GM12864 (cell line): ENCODE results near the gene JMJD1C.
"Not testable (repeated sequence)": the region's sequence is repeated elsewhere in the genome, so short reads cannot be mapped to it uniquely, and the experiment has no call there.

ENCODE experiments used
- DNase-seq: peaks from one replicate; pipeline ENCODE4 v3.0.0-alpha.2; 2011; ENCODE audit warnings: low read depth
- H3K4me3 ChIP-seq: 2 replicates; pipeline ENCODE4 v1.5.1; 2011; ENCODE audit warnings: mild to moderate bottlenecking, low read depth, low read length, control low read depth
- CTCF ChIP-seq: IDR thresholded peaks from 2 replicates; pipeline ENCODE4 v1.5.1; 2011; ENCODE audit warnings: low read depth, mild to moderate bottlenecking, moderate library complexity, low read length, control low read depth, inconsistent platforms; ENCODE audit errors: missing control alignments

The JMJD1C gene

DNA sequence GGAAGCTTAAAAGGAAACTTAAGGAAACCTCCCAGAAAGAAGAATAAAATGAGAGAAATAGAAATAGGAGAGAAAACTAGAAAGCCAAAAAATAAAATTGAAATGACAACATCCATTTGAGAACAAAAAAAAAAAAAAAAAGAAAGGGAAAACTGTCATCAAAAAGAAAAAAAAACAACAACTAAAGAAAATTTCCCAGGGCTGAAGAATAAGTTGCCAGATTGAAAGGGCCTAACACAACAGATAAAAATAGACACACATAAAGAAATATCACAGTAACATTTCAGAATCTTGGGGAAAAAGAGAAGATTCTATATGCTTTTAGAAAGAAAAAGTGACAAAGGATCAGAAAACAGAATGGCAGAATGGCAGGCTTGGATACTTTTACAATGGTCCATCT is 157.1 kb downstream of the JMJD1C start:
- no peak for TF ChIP-seq CTCF
- H3K4me3 ChIP-seq, result no peak overlapping the region
- DNase-seq, result no peak

DNA sequence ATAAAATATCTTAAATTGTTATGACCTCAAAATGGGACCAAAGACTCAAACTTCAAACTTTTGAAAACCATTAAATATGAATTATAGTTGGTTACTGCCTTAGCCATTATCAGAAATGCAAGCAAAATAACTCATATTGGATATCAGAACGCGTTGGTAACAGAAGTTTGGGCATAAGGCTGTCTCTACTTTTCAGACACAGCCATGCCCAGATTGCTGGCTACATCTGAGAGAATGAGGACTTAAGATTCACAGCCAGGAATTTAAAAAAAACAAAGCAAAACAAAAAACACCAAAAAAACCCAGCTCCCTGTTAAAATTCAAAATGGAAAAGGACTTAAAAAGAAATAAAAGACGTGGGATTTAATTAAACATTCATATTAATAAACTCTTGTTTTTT is 161.6 kb downstream of the JMJD1C start:
- no peak for TF ChIP-seq CTCF
- no peak overlapping the region for H3K4me3 ChIP-seq

GRCh38 chr10:63300801-63301200 is 165.0 kb downstream of the JMJD1C start:
- no peak for DNase-seq
- no peak overlapping the region for H3K4me3 ChIP-seq
- no peak for TF ChIP-seq CTCF

More for the DNA sequence above, 161.6 kb downstream of the JMJD1C start:
- DNase-seq, result no peak

GRCh38 chr10:63297941-63298340 is 167.8 kb downstream of the JMJD1C start:
- no peak for TF ChIP-seq CTCF
- DNase-seq, result no peak
- H3K4me3 ChIP-seq, result no peak overlapping the region

- H3K4me3 ChIP-seq, result no peak overlapping the region
- DNase-seq, result no peak
- no peak for TF ChIP-seq CTCF
Observed at GRCh38 chr10:63294781-63295180, 171.0 kb downstream of the JMJD1C start.

- DNase-seq, H3K4me3 ChIP-seq: not testable (repeated sequence)
Observed at GRCh38 chr10:63292847-63293246, 172.9 kb downstream of the JMJD1C start.

DNA sequence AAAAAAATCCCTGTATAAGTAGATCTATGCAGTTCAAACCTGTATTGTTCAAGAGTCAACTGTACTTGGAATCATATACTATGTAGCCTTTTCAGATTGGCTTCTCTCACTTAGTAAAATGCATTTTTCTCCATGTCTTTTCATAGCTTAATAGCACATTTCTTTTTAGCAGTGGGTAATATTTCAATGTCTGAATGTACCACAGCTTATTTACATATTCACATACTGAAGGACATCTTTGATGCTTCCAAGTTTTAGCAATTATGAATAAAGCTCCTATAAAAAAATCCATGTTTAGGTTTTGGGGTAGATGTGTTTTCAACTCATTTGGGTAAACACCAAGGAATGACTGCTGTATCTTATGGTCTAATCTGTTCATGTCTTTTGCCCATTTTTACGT is 177.6 kb downstream of the JMJD1C start:
- no peak overlapping the region for H3K4me3 ChIP-seq
- no peak for DNase-seq
- no peak for TF ChIP-seq CTCF
